Subcutaneous abdominal adipose tissue (tissue), 5 donors: ENCODE measurements around the gene CFAP77.

Experiments
- H3K27ac ChIP-seq: one replicate; pipeline ENCODE4 v1.7.0; 2013; ENCODE audit warnings: low read depth, mild to moderate bottlenecking, inconsistent platforms, low read length, moderate library complexity
- H3K27me3 ChIP-seq, 5 donors: one replicate each; pipeline ENCODE4 v1.7.0; 2013; ENCODE audit warnings: low read length in 5 of 5, inconsistent platforms in 1 of 5; ENCODE audit not compliant: control insufficient read depth in 5 of 5, insufficient read depth in 4 of 5
- H3K36me3 ChIP-seq, 5 donors: one replicate each; pipeline ENCODE4 v1.7.0; 2013; ENCODE audit warnings: low read length in 5 of 5; ENCODE audit not compliant: control insufficient read depth in 5 of 5, insufficient read depth in 5 of 5
- H3K4me1 ChIP-seq, 5 donors: one replicate each; pipeline ENCODE4 v1.7.0; 2013; ENCODE audit warnings: low read length in 5 of 5, mild to moderate bottlenecking in 3 of 5, moderate library complexity in 1 of 5; ENCODE audit not compliant: control insufficient read depth in 5 of 5, insufficient read depth in 5 of 5
- H3K4me3 ChIP-seq, 5 donors: one replicate each; pipeline ENCODE4 v1.7.0; 2013; ENCODE audit warnings: low read length in 5 of 5, low read depth in 1 of 5
- H3K9ac ChIP-seq, 5 donors: one replicate each; pipeline ENCODE4 v1.7.0; 2013; ENCODE audit warnings: low read length in 5 of 5, mild to moderate bottlenecking in 4 of 5, moderate library complexity in 3 of 5
- H3K9me3 ChIP-seq, 5 donors: one replicate each; pipeline ENCODE4 v1.7.0; 2013; ENCODE audit warnings: low read length in 5 of 5; ENCODE audit not compliant: control insufficient read depth in 5 of 5
- donor health status: healthy.
- donor health status: healthy.
- donor health status: healthy.
- donor health status: healthy.
- donor health status: healthy.

Gene CFAP77

DNA sequence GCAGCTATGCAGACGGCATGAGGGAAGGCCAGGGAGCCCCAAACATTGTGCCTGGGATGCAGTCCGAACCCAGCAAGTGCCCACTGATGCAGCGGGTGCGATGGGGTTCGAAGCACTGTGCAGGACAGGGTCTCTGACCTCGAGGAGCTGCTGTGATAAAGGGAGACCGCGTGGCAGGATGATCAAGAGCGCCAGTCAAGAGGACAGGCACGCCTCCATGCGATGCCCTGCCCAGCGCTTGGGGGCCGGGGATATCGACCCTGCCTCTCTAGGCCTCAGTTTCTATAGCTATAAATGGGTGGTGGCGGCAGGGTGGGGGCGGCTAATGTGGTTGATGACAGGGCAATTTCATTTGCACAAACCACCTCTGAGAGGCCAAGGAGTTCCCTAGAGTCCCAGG lies 87.7 kb downstream of the CFAP77 start:
- H3K4me1 ChIP-seq, result no peaks in the 10 kb centered on the region
- peaks cover 6 to 22% (median 14%) of the 10 kb centered on the region in 5 donors for H3K27me3 ChIP-seq
- no peak overlapping the region for H3K4me3 ChIP-seq
- no peak overlapping the region for H3K9ac ChIP-seq
- H3K27ac ChIP-seq, result no peak overlapping the region
- no peaks in the 10 kb centered on the region for H3K36me3 ChIP-seq
- H3K9me3 ChIP-seq, result peaks cover 0 to 8% (median 0%) of the 10 kb centered on the region in 5 donors

DNA sequence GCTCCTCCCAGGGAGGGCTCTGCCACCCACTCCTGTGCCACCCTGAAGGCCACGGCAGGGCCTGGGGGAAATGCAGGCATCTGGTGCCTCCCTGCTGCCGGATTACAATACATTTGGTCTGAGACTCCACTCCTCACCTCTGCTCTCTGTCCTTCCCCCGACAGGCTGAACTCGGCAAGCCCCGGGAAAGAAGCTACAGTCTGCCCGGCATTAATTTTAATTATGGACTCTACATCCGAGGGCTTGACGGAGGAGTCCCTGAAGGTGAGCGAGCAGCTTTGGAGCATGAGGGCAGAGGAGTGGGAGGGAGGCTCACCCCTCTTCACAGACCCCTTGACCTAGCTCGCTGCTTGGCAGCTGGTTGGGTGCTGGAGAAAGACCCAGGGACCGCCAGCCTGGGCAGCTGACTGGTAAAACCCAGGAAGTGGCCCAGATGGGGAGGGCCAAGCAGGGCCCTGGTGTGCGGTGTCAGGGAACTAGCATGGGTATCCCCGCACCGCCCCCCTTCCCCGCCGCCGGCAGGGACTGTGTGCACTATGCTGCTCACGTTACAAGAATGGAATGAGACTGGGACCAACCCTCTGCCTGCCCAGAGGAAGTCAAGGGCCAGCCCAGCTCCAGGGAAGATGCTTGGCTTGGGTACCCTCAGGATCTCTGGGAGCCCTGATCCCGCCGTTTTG lies 88.7 kb downstream of the CFAP77 start:
- Histone ChIP-seq H3K9ac (no peak overlapping the region), H3K27ac (no peak overlapping the region), H3K36me3 (no peaks in the 10 kb centered on the region), H3K9me3 (peaks cover 0 to 5% (median 0%) of the 10 kb centered on the region in 5 donors), H3K4me1 (no peaks in the 10 kb centered on the region), H3K27me3 (peaks cover 6 to 26% (median 18%) of the 10 kb centered on the region in 5 donors), H3K4me3 (no peak overlapping the region)

DNA sequence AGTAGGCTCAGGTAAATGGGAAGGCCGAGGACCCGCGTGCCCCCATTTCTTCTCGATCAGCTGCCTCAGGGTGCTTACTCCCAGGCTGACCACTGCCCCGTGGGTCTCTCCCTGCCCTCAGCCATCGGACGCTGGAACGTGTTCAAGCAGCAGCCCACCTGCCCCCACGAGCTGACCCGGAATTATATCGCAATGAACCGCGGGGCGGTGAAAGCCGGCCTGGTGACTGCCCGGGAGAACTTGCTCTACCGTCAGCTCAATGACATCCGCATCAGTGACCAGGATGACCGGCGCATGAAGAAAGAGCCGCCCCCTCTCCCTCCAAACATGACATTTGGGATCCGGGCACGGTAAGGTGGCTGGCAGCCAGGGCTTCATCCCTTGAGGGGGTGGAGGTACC lies 89.2 kb downstream of the CFAP77 start:
- no peak overlapping the region for H3K4me3 ChIP-seq
- H3K27me3 ChIP-seq, result peaks cover 10 to 29% (median 18%) of the 10 kb centered on the region in 5 donors
- no peak overlapping the region for H3K27ac ChIP-seq
- no peaks in the 10 kb centered on the region for H3K36me3 ChIP-seq
- no peak overlapping the region for H3K9ac ChIP-seq
- H3K4me1 ChIP-seq, result no peaks in the 10 kb centered on the region
- peaks cover 0 to 4% (median 0%) of the 10 kb centered on the region in 5 donors for H3K9me3 ChIP-seq

DNA sequence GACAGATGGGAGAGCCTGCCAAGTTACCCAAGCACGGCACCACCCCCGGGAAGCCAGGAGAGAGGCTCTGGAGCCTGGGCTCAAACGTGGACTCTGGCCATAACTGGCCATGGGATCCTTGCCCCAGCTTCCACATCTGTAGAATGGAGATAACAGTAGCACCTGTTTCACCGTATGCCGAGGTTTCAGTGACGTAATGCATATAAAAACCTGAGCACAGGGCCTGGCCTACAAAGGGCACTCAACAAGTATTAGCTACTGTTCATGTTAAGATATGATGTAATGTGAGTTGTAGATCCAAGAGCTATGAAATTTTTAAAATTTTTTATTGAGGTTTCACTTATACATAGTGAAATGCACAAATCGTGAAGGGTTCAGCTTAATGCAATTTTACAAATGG lies 90.2 kb downstream of the CFAP77 start:
- Histone ChIP-seq H3K4me3 (no peak overlapping the region), H3K27me3 (peaks cover 14 to 33% (median 23%) of the 10 kb centered on the region in 5 donors), H3K9ac (no peak overlapping the region), H3K36me3 (no peaks in the 10 kb centered on the region), H3K27ac (no peak overlapping the region), H3K4me1 (no peaks in the 10 kb centered on the region), H3K9me3 (no peaks in the 10 kb centered on the region)

DNA sequence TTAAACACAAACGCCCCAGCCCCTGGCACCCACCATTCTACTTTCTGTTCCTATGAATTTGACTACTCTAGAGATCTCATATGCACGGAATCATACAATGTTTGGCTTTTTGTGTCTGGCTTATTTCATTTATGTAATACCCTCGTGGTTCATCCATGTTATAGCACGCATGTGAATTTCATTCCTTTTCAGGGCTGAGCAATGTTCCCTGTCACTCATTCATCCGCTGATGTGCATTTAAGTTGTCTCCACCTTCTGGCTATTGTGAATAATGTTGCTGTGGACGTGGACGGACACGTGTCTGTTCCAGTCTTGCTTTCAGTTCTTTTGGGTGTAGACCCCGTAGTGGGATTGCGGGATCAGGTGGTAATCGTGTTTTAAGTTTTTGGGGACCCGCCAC lies 92.5 kb downstream of the CFAP77 start:
- peaks cover 14 to 44% (median 32%) of the 10 kb centered on the region in 5 donors for H3K27me3 ChIP-seq
- no peaks in the 10 kb centered on the region for H3K36me3 ChIP-seq
- H3K9ac ChIP-seq, result no peak overlapping the region
- no peak overlapping the region for H3K27ac ChIP-seq
- H3K9me3 ChIP-seq, result no peaks in the 10 kb centered on the region
- no peak overlapping the region for H3K4me3 ChIP-seq
- H3K4me1 ChIP-seq, result peaks cover 0 to 6% (median 2%) of the 10 kb centered on the region in 5 donors

DNA sequence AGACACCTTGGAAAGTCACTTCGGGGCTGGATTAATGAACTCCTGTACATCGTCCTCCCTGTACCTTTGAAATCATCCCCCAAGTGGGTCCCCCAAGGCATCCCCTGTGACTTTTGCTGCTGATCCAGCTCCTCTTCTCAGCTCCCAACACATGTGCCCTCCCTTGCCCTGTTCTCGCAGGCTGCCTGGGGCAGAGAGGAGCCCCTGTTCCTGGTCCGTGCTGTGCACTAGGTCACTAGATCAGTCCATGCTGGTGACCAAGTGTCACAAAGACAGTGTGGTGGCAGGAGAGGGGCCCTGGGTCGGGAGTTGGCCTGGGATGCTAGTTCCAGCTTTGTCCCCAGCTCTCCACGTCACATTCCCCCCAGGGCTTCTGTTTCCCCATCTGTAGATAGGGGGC lies 93.1 kb downstream of the CFAP77 start:
- Histone ChIP-seq H3K27me3 (peaks cover 14 to 40% (median 28%) of the 10 kb centered on the region in 5 donors), H3K9me3 (no peaks in the 10 kb centered on the region), H3K9ac (no peak overlapping the region)

DNA sequence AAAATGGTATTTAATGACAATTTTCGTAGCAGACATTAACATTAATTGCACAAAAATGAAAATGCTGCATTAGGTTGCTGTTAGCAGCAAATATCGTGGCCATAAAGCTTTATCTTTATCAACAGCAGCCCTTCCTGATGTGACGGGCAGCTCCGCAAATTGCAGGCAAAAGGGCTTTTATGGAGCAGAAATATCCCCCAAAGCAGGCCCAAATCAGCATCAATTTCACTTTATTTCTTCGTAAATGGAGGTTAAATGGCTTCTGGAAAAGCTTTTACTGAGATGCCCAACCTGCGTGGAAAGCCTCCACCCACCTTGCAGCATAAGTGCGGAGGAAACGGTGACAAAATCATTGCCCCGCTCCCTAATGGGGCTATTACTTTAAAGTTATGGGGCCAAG lies 94.5 kb downstream of the CFAP77 start:
- Histone ChIP-seq H3K4me3 (no peak overlapping the region), H3K9me3 (no peaks in the 10 kb centered on the region), H3K36me3 (no peaks in the 10 kb centered on the region), H3K27ac (no peak overlapping the region), H3K4me1 (peaks cover 0 to 6% (median 2%) of the 10 kb centered on the region in 5 donors), H3K9ac (no peak overlapping the region), H3K27me3 (peaks cover 7 to 31% (median 28%) of the 10 kb centered on the region in 5 donors)

More for the DNA sequence above, 93.1 kb downstream of the CFAP77 start:
- H3K4me1 ChIP-seq, result peaks cover 0 to 6% (median 2%) of the 10 kb centered on the region in 5 donors
- H3K4me3 ChIP-seq, result no peak overlapping the region
- H3K27ac ChIP-seq, result no peak overlapping the region
- H3K36me3 ChIP-seq, result no peaks in the 10 kb centered on the region

DNA sequence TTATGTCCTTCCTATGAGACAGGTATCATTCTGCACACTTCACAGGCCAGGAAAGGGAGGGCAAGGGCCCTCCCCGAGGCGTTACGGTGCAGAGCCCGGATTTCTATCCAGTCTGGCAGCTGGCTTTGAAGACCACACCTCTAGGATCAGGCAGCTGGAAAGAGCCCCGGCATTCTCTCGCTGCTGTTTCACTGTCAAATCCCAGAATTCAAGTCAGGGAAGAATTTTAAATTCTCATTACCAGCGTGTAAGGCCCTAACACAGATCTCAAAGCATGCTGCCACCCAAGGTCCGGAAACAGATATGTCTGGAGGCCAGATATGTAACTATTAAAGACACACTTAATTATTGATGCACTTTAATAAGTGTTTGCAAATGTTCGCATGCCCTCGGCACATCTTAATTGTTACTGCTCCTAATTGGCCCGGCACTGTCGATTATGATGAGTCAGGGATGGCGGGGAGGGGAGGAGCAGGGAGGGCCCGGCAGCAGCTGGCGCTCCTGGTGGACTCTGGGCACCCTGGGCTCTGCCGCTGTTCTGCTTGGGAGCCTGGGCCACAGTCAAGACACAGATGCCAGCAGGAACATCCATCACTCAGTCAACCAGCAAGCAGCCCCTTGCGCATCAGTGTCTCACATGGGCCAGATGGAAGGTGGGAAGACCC lies 96.1 kb downstream of the CFAP77 start:
- H3K4me1 ChIP-seq, result peaks cover 0 to 6% (median 2%) of the 10 kb centered on the region in 5 donors
- no peak overlapping the region for H3K9ac ChIP-seq
- H3K27me3 ChIP-seq, result peaks cover 5 to 39% (median 36%) of the 10 kb centered on the region in 5 donors
- H3K36me3 ChIP-seq, result no peaks in the 10 kb centered on the region
- no peak overlapping the region for H3K27ac ChIP-seq
- H3K9me3 ChIP-seq, result no peaks in the 10 kb centered on the region
- no peak overlapping the region for H3K4me3 ChIP-seq

DNA sequence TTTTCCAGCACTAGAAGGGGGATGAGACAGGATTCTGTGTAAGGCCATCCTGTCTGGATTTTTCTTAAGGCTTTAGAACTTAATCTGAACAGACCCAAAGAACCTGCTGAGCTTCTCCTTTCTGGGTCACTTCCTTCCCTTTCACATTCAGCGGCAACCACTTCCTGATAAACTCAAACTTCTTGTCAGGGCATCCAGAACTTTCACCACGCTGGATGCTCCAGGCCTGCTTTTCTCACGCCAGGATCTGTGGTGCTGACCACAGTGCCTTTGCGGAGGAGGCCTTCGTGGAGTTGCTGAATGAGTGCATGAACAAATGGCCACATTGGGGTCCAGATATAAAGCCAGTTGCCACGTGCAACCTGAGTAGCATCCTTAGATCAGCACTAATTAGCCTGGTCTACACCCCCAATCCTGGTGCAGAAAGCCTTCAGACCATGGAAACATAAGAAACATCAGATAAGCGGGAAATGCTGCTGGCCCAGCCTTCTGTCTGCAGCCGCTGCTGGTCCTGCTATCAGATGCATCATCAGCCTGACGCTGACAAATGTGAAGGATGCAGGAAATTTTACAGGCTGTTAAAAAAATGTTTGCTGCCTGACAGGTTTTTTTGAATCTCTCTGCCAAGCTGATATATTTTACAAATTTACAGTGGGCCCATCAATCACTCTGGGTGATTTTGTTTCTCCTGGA lies 97.1 kb downstream of the CFAP77 start:
- Histone ChIP-seq H3K27ac (no peak overlapping the region), H3K9me3 (no peaks in the 10 kb centered on the region), H3K4me3 (no peak overlapping the region), H3K36me3 (no peaks in the 10 kb centered on the region), H3K4me1 (peaks cover 0 to 6% (median 2%) of the 10 kb centered on the region in 5 donors), H3K27me3 (peaks cover 0 to 42% (median 38%) of the 10 kb centered on the region in 5 donors), H3K9ac (no peak overlapping the region)
